ENCODE data around the gene ITGA8.
"Not testable (repeated sequence)": the region's sequence is repeated elsewhere in the genome, so short reads cannot be mapped to it uniquely, and the experiment has no call there.

Gene ITGA8

GRCh38 chr10:15681076-15681475, 38.6 kb downstream of the ITGA8 start:
- DNase-seq (ENCODE audit: low spot score): no peak

- no peak for DNase-seq (ENCODE audit: low spot score)
Measured at GRCh38 chr10:15678851-15679250, 40.9 kb downstream of the ITGA8 start.

- DNase-seq (ENCODE audit: low spot score): no peak
Measured at GRCh38 chr10:15672469-15672868, 47.3 kb downstream of the ITGA8 start.

- no peak for DNase-seq (ENCODE audit: low spot score)
Measured at GRCh38 chr10:15670880-15671279, 48.8 kb downstream of the ITGA8 start.

GRCh38 chr10:15661574-15661973, 58.1 kb downstream of the ITGA8 start:
- peak; percentile 38 for DNase-seq (ENCODE audit: low spot score)

DNA sequence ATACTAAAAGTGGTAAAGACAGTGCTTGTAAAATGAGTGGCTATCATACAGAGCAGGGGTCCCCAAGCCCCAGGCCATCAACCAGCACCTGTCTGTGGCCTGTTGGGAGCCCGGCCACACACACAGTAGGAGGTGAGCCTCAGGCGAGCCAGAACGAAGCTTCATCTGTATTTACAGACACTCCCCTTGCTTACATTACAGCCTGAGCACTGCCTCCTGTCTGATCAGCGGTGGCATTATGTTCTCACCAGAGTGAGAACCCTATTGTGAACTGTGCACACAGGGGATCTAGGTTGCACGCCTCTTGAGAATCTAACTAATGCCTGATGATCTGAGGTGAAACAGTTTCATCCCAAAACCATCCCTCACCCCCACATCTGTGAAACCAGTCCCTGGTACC, 58.7 kb downstream of the ITGA8 start:
- DNase-seq (ENCODE audit: low spot score): no peak

DNA sequence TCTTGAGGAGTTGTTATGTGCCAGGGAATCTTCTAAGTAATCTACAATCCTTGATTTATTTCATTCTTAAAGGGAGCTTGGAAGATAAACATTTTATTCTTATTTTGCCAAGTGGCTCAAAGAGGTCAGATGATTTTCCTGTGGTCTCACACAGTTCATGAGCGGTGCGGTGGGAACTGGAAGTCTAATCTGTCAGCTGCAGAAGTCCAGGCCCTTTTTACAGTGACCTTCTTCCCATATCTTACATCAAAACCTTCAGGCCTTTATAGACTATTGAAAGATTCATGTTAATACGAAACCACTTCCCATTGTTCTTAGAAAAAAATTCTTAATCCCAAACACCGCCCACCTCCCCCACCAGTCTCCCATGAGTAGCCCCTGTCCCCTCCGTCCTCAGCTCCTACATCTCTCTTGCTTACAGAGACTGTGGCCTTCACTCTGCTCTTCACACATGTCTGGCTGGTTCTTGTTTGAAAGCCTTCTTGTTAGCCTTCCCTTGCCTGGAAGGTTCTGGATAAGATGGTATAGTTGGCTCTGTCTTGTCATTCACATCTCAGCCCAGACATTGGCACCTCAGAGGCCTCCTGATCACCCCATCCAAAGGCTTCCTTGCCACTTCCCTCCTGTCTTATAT, 61.5 kb downstream of the ITGA8 start:
- DNase-seq (ENCODE audit: low spot score): no peak

- no peak for DNase-seq (ENCODE audit: low spot score)
Measured at GRCh38 chr10:15652757-15653156, 67.0 kb downstream of the ITGA8 start.

GRCh38 chr10:15652117-15652516, 67.6 kb downstream of the ITGA8 start:
- no peak for DNase-seq (ENCODE audit: low spot score)

GRCh38 chr10:15651175-15651574, 68.5 kb downstream of the ITGA8 start:
- DNase-seq (ENCODE audit: low spot score): no peak

DNA sequence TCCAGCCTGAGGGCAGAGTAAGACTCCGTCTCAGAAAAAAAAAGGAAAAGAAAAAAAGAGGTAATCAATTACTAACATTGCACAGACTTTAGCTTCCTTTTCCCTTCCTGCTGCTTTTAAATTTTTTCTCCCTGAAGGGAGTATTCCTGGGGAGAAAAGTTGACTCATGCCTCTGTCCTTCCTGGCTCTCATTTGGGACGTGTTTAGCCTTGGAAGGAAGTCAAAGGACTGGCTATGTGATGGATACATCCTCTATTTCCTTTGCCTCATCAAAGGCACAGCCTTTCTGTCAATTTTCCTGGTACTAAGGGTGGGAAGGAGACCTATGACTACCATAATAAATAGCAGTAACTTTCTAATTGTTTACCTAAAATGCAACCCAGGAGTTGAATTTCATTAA, 77.6 kb downstream of the ITGA8 start:
- peak; percentile 54 for DNase-seq (ENCODE audit: low spot score)

DNA sequence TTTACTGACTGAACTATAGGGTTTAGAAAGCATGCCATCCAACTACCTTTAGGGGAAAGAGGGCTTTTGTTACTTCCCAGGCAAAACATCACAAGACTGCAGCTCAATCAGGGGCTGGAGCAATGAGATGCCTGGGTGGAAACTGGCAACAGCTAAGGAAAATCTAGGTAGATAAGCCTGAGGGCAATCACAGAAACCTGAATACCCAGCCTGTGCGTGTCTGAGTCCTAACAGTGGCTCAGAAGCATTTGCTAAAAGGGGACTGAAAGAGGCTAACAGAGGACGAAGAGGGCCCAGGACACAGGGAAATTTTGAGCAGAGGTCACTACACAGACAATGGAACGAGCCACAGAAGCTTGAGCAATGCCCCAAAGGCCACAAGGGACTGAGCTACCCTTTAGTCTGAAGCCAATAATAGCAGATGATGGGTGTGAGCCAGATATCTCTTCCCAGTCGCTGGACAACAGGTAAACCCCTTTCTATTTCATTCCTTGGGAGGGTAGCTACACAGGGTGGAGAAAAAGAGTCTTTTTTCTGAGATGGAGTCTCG, 79.1 kb downstream of the ITGA8 start:
- DNase-seq (ENCODE audit: low spot score): no peak

DNA sequence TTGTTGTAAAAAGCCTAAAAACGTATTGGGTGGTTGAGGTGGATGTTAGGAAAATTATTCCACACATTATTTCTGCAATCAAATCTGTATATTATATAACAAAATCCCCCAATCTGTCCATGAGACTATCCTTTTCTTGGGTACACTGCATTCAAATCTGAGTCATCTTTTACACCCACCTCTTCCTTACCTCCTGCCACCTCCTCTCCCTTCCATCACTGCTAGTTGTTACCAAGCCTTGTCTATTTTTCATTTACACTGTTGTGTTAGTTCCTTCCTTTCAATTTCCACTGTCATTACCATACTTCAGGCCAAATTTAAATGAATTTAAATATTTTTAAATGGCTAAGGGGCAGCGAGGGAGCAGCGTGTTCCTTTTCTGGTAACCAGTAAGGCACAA, 83.3 kb downstream of the ITGA8 start:
- DNase-seq (ENCODE audit: low spot score): no peak

DNA sequence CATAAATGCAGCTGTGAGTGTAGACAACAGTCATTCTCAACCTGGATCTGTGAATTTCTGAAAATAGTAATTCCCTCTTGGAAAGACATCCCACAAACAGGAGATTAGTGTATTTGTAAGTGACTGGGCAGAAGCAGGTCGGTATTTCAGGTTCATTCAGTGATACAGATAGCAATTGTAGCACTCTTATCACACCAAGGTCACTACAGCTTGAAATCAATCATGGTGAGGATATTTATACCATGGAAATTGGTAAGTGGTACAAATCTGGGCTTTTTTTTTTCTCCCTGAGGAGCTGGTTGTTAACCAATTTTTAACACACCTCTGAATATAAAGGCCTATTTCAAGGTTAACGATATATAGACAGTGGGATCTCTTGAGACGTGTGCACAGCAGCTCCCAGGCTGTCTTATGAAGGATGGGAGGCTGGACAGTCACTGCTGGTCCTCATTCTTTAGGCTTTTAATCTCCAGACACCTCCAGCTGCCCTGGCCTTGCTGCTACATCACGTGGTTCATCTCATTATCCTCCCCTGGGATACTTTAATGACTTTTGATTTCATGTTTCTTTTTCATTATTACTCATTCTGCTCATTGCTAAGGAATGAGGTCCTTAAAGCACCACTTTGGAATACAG, 87.1 kb downstream of the ITGA8 start:
- no peak for DNase-seq (ENCODE audit: low spot score)

DNA sequence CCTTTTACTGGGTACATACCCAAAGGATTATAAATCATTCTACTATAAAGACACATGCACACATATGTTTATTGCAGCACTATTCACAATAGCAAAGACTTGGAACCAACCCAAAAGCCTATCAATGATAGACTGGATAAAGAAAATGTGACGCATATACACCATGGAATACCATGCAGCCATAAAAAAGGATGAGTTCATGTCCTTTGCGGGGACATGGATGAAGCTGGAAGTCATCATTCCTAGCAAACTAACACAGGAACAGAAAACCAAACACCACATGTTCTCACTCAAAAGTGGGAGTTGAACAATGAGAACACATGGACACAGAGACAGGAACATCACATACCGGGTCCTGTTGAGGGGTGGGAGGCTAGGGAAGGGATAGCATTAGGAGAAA, 88.5 kb downstream of the ITGA8 start:
- not testable (repeated sequence) for DNase-seq (ENCODE audit: low spot score)

- DNase-seq (ENCODE audit: low spot score): no peak
Measured at GRCh38 chr10:15630353-15630752, 89.4 kb downstream of the ITGA8 start.

DNA sequence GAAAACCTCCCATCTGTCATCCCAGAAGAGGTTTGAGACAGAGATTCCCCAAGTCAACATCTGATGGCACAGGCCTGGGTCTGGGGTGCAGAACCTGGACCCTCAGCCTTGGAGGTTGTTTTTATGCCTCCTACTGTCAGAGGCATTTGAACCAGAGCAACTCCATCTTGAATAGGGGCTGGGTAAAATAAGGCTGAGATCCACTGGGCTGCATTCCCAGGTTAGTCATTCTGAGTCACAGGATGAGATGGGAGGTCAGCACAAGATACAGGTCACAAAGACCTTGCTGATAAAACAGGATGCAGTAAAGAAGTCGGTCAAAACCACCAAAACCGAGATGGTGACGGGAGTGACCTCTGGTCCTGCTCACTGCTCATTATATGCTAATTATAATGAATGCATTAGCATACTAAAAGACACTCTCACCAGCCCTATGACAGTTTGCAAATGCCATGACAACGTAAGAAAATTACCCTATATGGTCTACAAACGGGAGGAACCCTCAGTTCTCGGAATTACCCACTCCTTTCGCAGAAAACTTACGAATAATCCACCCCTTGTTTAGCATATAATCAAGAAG, 92.0 kb downstream of the ITGA8 start:
- DNase-seq (ENCODE audit: low spot score): no peak

DNA sequence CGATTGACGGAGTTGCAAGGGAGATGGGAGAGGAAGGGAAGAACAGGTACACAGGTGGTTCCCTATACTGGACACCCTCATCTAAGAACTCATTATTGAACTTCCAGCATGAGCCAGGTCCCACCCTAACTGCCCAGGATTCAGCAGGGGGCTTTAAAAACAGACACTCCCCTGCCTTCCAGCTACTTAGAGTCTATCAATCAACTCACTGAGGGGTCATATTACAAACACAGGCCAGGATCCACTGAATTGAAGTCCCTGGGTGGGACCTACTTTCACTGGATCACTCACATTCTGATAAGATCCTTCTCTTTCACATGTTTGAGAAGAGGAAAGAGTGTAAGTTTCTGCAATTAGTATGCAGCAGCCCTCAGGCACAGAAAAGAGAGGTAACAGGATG, 92.8 kb downstream of the ITGA8 start:
- no peak for DNase-seq (ENCODE audit: low spot score)

- no peak for DNase-seq (ENCODE audit: low spot score)
Measured at GRCh38 chr10:15625261-15625660, 94.5 kb downstream of the ITGA8 start.

- DNase-seq (ENCODE audit: low spot score): peak; percentile 41
Measured at GRCh38 chr10:15624401-15625196, 95.1 kb downstream of the ITGA8 start.

DNA sequence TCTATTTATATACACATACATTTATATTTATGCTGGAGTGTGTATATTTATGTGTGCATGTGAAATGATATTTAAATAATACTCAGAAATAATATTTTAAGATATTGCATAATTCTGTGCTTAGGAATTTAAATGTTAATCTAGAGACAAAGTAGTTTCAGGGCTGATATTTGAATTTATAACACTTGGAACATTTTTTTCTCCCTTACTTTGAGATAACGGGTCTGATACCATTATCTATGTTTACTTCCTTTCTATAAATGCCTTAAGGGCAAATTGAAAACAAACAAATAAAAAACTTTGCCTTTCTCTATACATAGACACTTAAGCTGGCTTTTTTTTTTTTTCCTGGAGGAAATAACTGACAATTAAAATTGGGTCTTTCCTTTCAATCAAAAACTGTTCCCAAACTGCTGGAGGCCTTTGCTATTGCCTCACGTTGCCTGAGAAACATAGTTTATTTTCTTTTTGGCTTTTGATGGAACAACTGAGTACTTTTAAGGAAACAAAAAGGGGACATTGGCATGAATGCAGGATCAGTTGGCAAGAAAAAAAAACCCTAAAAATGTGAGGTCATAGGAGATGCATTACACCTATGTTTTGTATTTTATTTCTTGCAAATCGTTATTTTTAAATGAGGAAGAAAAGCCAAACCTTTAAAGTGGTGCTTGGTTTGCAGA, 98.7 kb downstream of the ITGA8 start:
- no peak for DNase-seq (ENCODE audit: low spot score)

DNA sequence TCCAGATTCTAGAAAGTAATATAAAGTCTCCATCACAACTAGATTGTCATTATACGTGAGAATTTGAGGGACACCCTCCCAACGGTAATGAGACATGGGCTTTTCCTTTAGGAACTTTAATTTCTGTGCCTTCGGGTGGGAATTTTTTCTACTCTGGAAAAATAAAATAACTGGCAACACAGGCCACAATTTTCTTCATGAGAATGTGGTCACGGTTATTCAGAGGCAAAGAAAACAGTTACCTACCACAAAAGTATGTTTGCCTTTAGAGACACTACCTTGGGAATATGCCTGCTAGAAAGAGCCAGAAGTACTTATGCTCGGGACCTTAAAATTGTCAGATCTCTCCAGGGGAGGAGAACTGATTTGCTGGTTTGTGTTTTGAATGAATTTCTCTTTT, 99.4 kb downstream of the ITGA8 start:
- DNase-seq (ENCODE audit: low spot score): no peak

Measured in GM03348 (cell line).